KOPT-K1 (cell line): ENCODE measurements around the gene ACACA.

ENCODE experiments used
- H3K27ac ChIP-seq: fragments of 200-600 bp; sonication (generic); 2 replicates; pipeline ENCODE4 v1.5.1; 2016; ENCODE audit warnings: antibody characterized with exemption, mild to moderate bottlenecking, low read depth, low read length; ENCODE audit not compliant: poor library complexity, severe bottlenecking
- H3K36me3 ChIP-seq: fragments of 200-600 bp; sonication (generic); 2 replicates; pipeline ENCODE4 v1.5.1; 2017; ENCODE audit warnings: antibody characterized with exemption, mild to moderate bottlenecking, low read length, moderate library complexity; ENCODE audit not compliant: insufficient read depth
- H3K9me3 ChIP-seq: fragments of 200-600 bp; sonication (generic); 2 replicates; pipeline ENCODE4 v1.5.1; 2017; ENCODE audit warnings: antibody characterized with exemption, low read length, mild to moderate bottlenecking; ENCODE audit not compliant: insufficient read depth, poor library complexity, severe bottlenecking

ACACA gene

GRCh38 chr17:37123941-37124820 is 282.5 kb downstream of the ACACA start:
- peaks cover 94% of the 10 kb centered on the region for H3K36me3 ChIP-seq
- H3K9me3 ChIP-seq, result no peaks in the 10 kb centered on the region
- peak overlapping the region; percentile 66 for H3K27ac ChIP-seq

- Histone ChIP-seq H3K9me3 (no peaks in the 10 kb centered on the region), H3K27ac (no peak overlapping the region), H3K36me3 (peaks cover 94% of the 10 kb centered on the region)
Measured at GRCh38 chr17:37123386-37123785, 283.2 kb downstream of the ACACA start.

GRCh38 chr17:37121616-37122015 is 285.0 kb downstream of the ACACA start:
- Histone ChIP-seq H3K9me3 (no peaks in the 10 kb centered on the region), H3K36me3 (peaks cover 97% of the 10 kb centered on the region), H3K27ac (no peak overlapping the region)

GRCh38 chr17:37118366-37119137 is 288.1 kb downstream of the ACACA start:
- Histone ChIP-seq H3K9me3 (no peaks in the 10 kb centered on the region), H3K27ac (no peak overlapping the region), H3K36me3 (peaks cover 94% of the 10 kb centered on the region)

- peaks cover 94% of the 10 kb centered on the region for H3K36me3 ChIP-seq
- no peaks in the 10 kb centered on the region for H3K9me3 ChIP-seq
- no peak overlapping the region for H3K27ac ChIP-seq
Measured at GRCh38 chr17:37117373-37118142, 289.1 kb downstream of the ACACA start.

GRCh38 chr17:37116671-37117185 is 289.9 kb downstream of the ACACA start:
- no peaks in the 10 kb centered on the region for H3K9me3 ChIP-seq
- no peak overlapping the region for H3K27ac ChIP-seq
- peaks cover 94% of the 10 kb centered on the region for H3K36me3 ChIP-seq

GRCh38 chr17:37111329-37111728 is 295.3 kb downstream of the ACACA start:
- peaks cover 96% of the 10 kb centered on the region for H3K36me3 ChIP-seq
- no peaks in the 10 kb centered on the region for H3K9me3 ChIP-seq

GRCh38 chr17:37110746-37111145 is 295.9 kb downstream of the ACACA start:
- Histone ChIP-seq H3K9me3 (no peaks in the 10 kb centered on the region), H3K27ac (no peak overlapping the region), H3K36me3 (peaks cover 92% of the 10 kb centered on the region)

More at GRCh38 chr17:37111329-37111728, 295.3 kb downstream of the ACACA start:
- no peak overlapping the region for H3K27ac ChIP-seq

GRCh38 chr17:37109731-37110710 is 296.6 kb downstream of the ACACA start:
- H3K27ac ChIP-seq, result no peak overlapping the region
- no peaks in the 10 kb centered on the region for H3K9me3 ChIP-seq
- H3K36me3 ChIP-seq, result peaks cover 96% of the 10 kb centered on the region

- Histone ChIP-seq H3K27ac (no peak overlapping the region), H3K9me3 (no peaks in the 10 kb centered on the region), H3K36me3 (peaks cover 96% of the 10 kb centered on the region)
Measured at GRCh38 chr17:37109106-37109505, 297.5 kb downstream of the ACACA start.

- no peak overlapping the region for H3K27ac ChIP-seq
- H3K36me3 ChIP-seq, result peaks cover 96% of the 10 kb centered on the region
- no peaks in the 10 kb centered on the region for H3K9me3 ChIP-seq
Measured at GRCh38 chr17:37107406-37108083, 299.1 kb downstream of the ACACA start.

GRCh38 chr17:37106049-37106448 is 300.6 kb downstream of the ACACA start:
- Histone ChIP-seq H3K36me3 (peaks cover 95% of the 10 kb centered on the region), H3K9me3 (no peaks in the 10 kb centered on the region), H3K27ac (no peak overlapping the region)

GRCh38 chr17:37103231-37103630 is 303.4 kb downstream of the ACACA start:
- Histone ChIP-seq H3K36me3 (peaks cover 93% of the 10 kb centered on the region), H3K27ac (no peak overlapping the region), H3K9me3 (no peaks in the 10 kb centered on the region)
